A673 (cell line): ENCODE results near the gene SLC35E2B. TPM values are rescaled to one million over a fixed set of nuclear protein-coding genes. Genes with fewer than 3 reads are reported as not detected.
A peak's percentile ranks its signal among the peaks of the same experiment; 100 is the strongest.

ENCODE experiments used
- BruUV-seq: library from RNA; stranded (reverse); fragments of 400-500 nt; replicated peaks from 2 replicates; lab custom pipeline; 2021; lab: Mats Ljungman, UMichigan
- CTCF ChIA-PET: fragments of 300-600 bp; sonication (Branson Sonifier 250); formaldehyde crosslinking; loops from one replicate; lab custom pipeline; 2022; ENCODE audit warnings: antibody characterized with exemption; lab: Charles Lee
- POLR2A ChIA-PET: fragments of 300-600 bp; sonication (Branson Sonifier 250); formaldehyde crosslinking; loops from one replicate; lab custom pipeline; 2022; ENCODE audit warnings: antibody characterized with exemption; ENCODE audit not compliant: low non-redundant PET; lab: Charles Lee
- DNase-seq: peaks from one replicate; pipeline ENCODE4 v3.0.0-alpha.2; 2015; ENCODE audit warnings: low spot score
- H3K27ac ChIP-seq: fragments of 200-600 bp; sonication (generic); 2 replicates; pipeline ENCODE4 v1.5.1; 2016; ENCODE audit warnings: mixed run types, low read depth, mild to moderate bottlenecking, mixed read lengths, antibody characterized with exemption, low read length; ENCODE audit not compliant: poor library complexity, severe bottlenecking
- H3K27me3 ChIP-seq: fragments of 200-600 bp; sonication (generic); replicated peaks from 2 replicates; pipeline ENCODE4 v1.6.1; 2017; ENCODE audit warnings: mixed run types, low read depth, mild to moderate bottlenecking, mixed read lengths, antibody characterized with exemption, low read length; ENCODE audit not compliant: insufficient read depth, poor library complexity
- H3K36me3 ChIP-seq: fragments of 200-600 bp; sonication (generic); 2 replicates; pipeline ENCODE4 v1.6.1; 2016; ENCODE audit warnings: mixed run types, mild to moderate bottlenecking, mixed read lengths, antibody characterized with exemption, low read length; ENCODE audit not compliant: insufficient read depth, poor library complexity, severe bottlenecking
- H3K4me1 ChIP-seq: fragments of 200-600 bp; sonication (generic); 2 replicates; pipeline ENCODE4 v1.6.1; 2017; ENCODE audit warnings: mixed run types, mild to moderate bottlenecking, mixed read lengths, antibody characterized with exemption, low read length; ENCODE audit not compliant: insufficient read depth, poor library complexity, severe bottlenecking
- H3K4me3 ChIP-seq: fragments of 200-600 bp; sonication (generic); 2 replicates; pipeline ENCODE4 v1.5.1; 2016; ENCODE audit warnings: low read depth, mixed run types, mild to moderate bottlenecking, mixed read lengths, low read length; ENCODE audit not compliant: poor library complexity, severe bottlenecking
- H3K9me3 ChIP-seq: fragments of 200-600 bp; sonication (generic); 2 replicates; pipeline ENCODE4 v1.6.1; 2016; ENCODE audit warnings: mixed run types, low read depth, mild to moderate bottlenecking, mixed read lengths, antibody characterized with exemption, low read length; ENCODE audit not compliant: poor library complexity, severe bottlenecking
- EZH2 ChIP-seq: fragments of 200-600 bp; sonication (generic); IDR thresholded peaks from 2 replicates; pipeline ENCODE4 v1.6.1; 2017; ENCODE audit warnings: borderline replicate concordance, low read depth, mild to moderate bottlenecking, mixed read lengths, antibody characterized with exemption, low read length; ENCODE audit not compliant: poor library complexity, severe bottlenecking
- intact Hi-C: fragments of 100-400 bp; cut with micrococcal nuclease; formaldehyde crosslinking; loops from one replicate; pipeline ENCODE4 v1.10.0; 2022; ENCODE audit not compliant: unreplicated experiment
- total RNA-seq: library from RNA; stranded (reverse); gene quantifications from 2 replicates; pipeline ENCODE4 v1.2.3, GENCODE V29; 2021
- TF ChIP-seq, protein P1 (sequence below): fragments of 300-800, 200-600 bp; sonication (generic); conservative IDR thresholded peaks from 2 replicates; pipeline ENCODE4 v1.5.1; 2017; ENCODE audit warnings: low read depth, mild to moderate bottlenecking, antibody characterized with exemption, low read length, moderate library complexity, mixed read lengths

The SLC35E2B gene
- total RNA-seq, 1 experiment from 2014 or later, result 56.3 TPM

DNA sequence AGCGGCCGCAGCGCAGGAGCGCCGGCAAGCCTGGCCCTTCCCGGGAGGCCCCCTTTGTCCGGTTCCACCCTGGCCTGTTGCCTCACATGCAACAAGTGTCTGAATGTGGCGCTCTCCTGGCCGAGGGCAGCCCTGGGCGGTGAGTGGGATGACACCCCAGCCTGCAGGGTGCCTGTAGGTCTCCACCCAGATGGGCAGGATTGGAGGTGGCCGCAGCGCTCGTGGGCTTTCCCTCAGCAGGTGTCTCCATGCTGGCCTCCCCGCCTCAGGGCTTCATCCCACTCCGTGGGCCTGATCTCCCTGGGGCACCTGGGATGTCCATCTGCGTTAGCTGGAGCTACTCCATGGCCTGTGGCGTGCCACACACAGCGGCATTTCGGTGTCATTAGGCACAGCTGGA lies 75.8 kb downstream of the SLC35E2B start:
- peak overlapping the region; percentile 100 for H3K27ac ChIP-seq
- H3K9me3 ChIP-seq, result no peaks in the 10 kb centered on the region
- BruUV-seq, result no TSS peak
- TF ChIP-seq, protein P1, sequence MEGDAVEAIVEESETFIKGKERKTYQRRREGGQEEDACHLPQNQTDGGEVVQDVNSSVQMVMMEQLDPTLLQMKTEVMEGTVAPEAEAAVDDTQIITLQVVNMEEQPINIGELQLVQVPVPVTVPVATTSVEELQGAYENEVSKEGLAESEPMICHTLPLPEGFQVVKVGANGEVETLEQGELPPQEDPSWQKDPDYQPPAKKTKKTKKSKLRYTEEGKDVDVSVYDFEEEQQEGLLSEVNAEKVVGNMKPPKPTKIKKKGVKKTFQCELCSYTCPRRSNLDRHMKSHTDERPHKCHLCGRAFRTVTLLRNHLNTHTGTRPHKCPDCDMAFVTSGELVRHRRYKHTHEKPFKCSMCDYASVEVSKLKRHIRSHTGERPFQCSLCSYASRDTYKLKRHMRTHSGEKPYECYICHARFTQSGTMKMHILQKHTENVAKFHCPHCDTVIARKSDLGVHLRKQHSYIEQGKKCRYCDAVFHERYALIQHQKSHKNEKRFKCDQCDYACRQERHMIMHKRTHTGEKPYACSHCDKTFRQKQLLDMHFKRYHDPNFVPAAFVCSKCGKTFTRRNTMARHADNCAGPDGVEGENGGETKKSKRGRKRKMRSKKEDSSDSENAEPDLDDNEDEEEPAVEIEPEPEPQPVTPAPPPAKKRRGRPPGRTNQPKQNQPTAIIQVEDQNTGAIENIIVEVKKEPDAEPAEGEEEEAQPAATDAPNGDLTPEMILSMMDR, result no peak
- TF ChIP-seq EZH2, result no peak
- DNase-seq, result no peak
- H3K4me3 ChIP-seq, result peak overlapping the region; percentile 90
- no peaks in the 10 kb centered on the region for H3K36me3 ChIP-seq
- no peaks in the 10 kb centered on the region for H3K27me3 ChIP-seq
- POLR2A ChIA-PET, result no interaction called here
- CTCF ChIA-PET, result no interaction called here
- intact Hi-C loops, result no loop called here
- H3K4me1 ChIP-seq, result peaks cover 7% of the 10 kb centered on the region

DNA sequence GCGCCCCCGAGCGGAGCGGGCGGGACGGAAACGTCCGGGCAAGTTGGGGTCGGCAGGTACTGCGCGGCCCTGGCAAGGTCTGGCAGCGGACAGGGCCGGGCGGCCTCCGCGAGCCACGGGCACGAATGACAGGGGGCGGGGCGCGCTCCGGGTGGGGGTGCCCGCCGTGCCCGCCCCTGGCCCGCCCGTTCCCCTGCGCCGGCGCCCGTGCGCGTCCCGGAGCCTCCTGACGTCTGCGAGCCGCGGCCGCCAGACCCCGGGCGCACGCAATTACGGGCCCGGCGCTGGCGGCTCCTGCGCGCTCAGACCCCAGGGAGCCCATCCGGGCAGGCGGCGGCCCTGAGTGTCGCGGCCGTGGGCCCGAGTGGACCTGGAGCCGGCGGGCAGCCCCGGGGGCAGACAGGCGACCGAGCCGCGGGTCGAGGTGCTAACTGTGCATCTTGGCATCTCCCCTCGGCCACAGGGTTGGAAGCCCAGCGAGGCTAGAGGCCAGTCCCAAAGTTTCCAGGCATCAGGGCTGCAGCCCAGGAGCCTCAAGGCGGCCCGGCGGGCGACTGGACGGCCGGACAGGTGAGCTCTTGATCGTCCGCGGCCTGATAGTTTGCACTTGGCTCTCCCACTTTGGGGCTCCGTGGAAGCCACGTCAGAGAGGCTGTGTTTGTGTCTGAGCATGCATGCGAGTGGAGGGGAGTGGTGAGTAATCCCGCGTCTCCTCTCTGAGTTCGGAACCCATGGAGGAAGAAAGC lies 76.4 kb downstream of the SLC35E2B start:
- no TSS peak for BruUV-seq
- Histone ChIP-seq H3K4me1 (peaks cover 7% of the 10 kb centered on the region), H3K27ac (peak overlapping the region; percentile 100), H3K36me3 (no peaks in the 10 kb centered on the region), H3K4me3 (peak overlapping the region; percentile 90), H3K27me3 (no peaks in the 10 kb centered on the region), H3K9me3 (no peaks in the 10 kb centered on the region)
- no peak for DNase-seq
- ChIA-PET POLR2A (interaction anchor here (0.6 kb wide), 1 partner anchor 15 kb away, joined by 4 read pairs; no protein-coding TSS in a partner anchor), CTCF (no interaction called here)
- intact Hi-C loops, result no loop called here
- TF ChIP-seq, protein P1, result no peak

DNA sequence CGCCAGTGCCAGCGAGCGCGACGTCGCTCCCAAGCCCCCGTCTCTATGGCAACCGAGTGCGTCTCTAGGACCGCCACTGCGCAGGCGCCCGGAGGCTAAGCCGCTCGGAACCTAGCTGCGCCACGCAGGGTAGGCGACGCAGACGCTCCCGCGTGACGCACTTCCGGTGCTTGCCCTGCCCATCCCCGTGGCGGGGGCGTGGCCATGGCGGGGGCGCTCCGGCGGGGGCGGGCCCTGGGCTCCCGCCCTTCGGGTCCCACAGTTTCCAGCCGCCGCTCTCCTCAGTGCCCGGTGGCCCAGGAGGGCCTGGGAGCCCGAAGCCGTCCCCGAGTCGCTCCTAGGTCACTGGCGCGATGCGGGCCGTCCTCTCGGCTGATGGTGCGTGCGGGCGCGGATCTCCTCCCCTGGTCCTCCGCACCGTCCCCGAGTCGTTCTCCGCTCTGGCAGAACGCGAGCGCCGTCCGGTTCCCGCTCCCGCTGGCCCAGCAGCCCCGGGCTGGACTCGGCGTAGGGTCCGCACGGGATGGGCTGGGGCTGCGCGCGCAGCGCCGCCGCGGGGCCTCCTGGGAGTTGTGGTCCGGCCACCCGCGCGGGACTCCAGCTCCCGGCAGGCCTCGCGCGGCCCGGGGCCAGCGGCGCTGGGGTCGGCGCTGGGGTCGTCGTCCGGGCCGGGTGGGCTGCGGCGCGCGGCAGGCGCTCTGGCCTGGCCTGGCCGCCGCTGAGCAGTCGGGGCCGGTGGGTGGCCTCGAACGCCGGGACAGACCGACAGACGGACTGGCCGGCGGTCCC lies 77.1 kb downstream of the SLC35E2B start, which contains the start of gene MIB2:
Gene MIB2 (plus strand): TSS at position 245 of the 789 bp plus-strand sequence. CDS start 7,953 bp downstream, outside the sequence.
- intact Hi-C loops, result no loop called here

More for the DNA sequence above, 77.1 kb downstream of the SLC35E2B start, which contains the start of gene MIB2:
- H3K27me3 ChIP-seq, result no peaks in the 10 kb centered on the region
- H3K4me3 ChIP-seq, result peak within 1 kb of the TSS; percentile 90
- H3K36me3 ChIP-seq, result no peaks in the 10 kb centered on the region
- peaks cover 7% of the 10 kb centered on the region for H3K4me1 ChIP-seq
- no peaks in the 10 kb centered on the region for H3K9me3 ChIP-seq
- DNase-seq, result peak; percentile 99
- no TSS peak for BruUV-seq
- H3K27ac ChIP-seq, result peak within 1 kb of the TSS; percentile 100
- no peak for TF ChIP-seq EZH2
- TF ChIP-seq, protein P1, result no peak
- POLR2A ChIA-PET, result interaction anchor here (0.6 kb wide), 2 partner anchors 16 to 784 kb away, joined by 3 to 4 read pairs; no protein-coding TSS in a partner anchor
- CTCF ChIA-PET, result no interaction called here
